HG03460 (cell line): ENCODE measurements around the gene SIX1.

ENCODE experiments used
- ATAC-seq: cut with Tn5 transposase; IDR thresholded peaks from one replicate; pipeline ENCODE4 v1.9.1; 2021; ENCODE audit not compliant: unreplicated experiment

SIX1 gene

DNA sequence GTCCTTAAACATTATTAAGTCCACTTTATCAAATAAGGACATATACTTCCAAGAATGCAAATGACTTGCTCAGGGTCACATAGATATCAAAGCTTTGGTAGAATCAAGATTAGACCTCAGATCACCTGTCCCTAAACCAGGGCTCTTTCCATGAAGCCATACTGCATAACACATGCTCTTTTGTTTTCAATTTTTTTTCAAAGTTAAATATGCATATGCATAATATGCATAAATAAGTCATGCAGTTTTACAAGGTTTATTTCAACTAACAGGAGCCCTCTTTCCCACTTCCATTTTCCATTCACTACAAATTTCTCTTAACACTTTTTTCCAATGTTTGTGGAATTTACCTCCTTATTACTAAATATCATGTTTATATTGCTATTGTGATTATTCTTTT, 53.1 kb downstream of the SIX1 start:
- no peak for ATAC-seq

DNA sequence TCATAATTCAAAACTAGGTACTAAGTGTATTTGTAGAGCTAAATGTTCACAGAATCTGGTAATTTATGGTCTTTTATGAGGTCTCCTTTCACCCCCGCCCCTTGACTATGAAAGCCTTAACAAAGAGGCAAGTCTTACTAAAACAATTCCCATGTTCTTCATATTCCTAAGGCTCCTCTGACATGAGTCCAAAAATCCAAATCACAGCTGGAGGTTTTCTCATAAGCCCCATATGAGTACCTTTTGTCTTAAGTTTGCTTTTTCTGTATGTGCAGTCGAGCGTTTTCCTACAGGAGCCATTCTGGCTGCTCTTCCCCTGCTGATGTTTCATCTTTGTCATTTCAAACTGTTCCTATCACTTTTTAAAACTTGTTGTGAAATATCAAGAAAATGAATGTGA, 55.2 kb downstream of the SIX1 start:
- no peak for ATAC-seq
